Measurements from ENCODE around the gene ANO3. TPM values are rescaled to one million over a fixed set of nuclear protein-coding genes. Genes with fewer than 3 reads are reported as not detected.

ANO3 gene
- polyA plus RNA-seq, 3 donors, result not detected

- H4K20me1 ChIP-seq (ENCODE audit: insufficient read depth, low read length), result no peaks in the 10 kb centered on the region
- TF ChIP-seq, protein P1, sequence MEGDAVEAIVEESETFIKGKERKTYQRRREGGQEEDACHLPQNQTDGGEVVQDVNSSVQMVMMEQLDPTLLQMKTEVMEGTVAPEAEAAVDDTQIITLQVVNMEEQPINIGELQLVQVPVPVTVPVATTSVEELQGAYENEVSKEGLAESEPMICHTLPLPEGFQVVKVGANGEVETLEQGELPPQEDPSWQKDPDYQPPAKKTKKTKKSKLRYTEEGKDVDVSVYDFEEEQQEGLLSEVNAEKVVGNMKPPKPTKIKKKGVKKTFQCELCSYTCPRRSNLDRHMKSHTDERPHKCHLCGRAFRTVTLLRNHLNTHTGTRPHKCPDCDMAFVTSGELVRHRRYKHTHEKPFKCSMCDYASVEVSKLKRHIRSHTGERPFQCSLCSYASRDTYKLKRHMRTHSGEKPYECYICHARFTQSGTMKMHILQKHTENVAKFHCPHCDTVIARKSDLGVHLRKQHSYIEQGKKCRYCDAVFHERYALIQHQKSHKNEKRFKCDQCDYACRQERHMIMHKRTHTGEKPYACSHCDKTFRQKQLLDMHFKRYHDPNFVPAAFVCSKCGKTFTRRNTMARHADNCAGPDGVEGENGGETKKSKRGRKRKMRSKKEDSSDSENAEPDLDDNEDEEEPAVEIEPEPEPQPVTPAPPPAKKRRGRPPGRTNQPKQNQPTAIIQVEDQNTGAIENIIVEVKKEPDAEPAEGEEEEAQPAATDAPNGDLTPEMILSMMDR (IDR thresholded peaks at IDR 0.05), result no peak
- intact Hi-C loops (cut with micrococcal nuclease), result no loop called here
- no peaks in the 10 kb centered on the region for H3K9me3 ChIP-seq (replicated peaks in 1 of 2; ENCODE audit: control insufficient read depth in 1 of 2, insufficient read depth in 1 of 2, low read length in 2 of 2)
- no peak overlapping the region for H3K9ac ChIP-seq (ENCODE audit: insufficient read depth, low read length, poor library complexity, severe bottlenecking)
- WGBS (ENCODE audit: insufficient coverage), result no CpG with 5 or more reads among the region's 1 CpG
- no peaks in the 10 kb centered on the region for H3K79me2 ChIP-seq (ENCODE audit: insufficient read depth, low read length)
- Mint-ChIP-seq H3K27ac (no peak overlapping the region), H3K36me3 (no peaks in the 10 kb centered on the region), H3K9me3 (peaks cover 0 to 3% (median 0%) of the 10 kb centered on the region in 7 donors), H3K27me3 (ENCODE audit: low read depth in 3 of 3) (no peaks in the 10 kb centered on the region), H3K4me3 (no peak overlapping the region), H3K4me1 (no peaks in the 10 kb centered on the region)
- H3K36me3 ChIP-seq (replicated peaks in 1 of 2; ENCODE audit: control insufficient read depth in 1 of 2, insufficient read depth in 2 of 2, low read length in 2 of 2), result no peaks in the 10 kb centered on the region
- no peak overlapping the region for H2AFZ ChIP-seq (ENCODE audit: insufficient read depth, low read depth, low read length, poor library complexity, severe bottlenecking)
- no peaks in the 10 kb centered on the region for H3K4me1 ChIP-seq (ENCODE audit: control insufficient read depth in 1 of 2, insufficient read depth in 2 of 2, low read length in 2 of 2)
- no peak overlapping the region for H3K27ac ChIP-seq (ENCODE audit: low read depth in 1 of 2, low read length in 2 of 2)
- H3K4me2 ChIP-seq (replicated peaks; ENCODE audit: extremely low read depth, low read length, poor library complexity, severe bottlenecking), result no peak overlapping the region
- DNase-seq, result no peak
- H3K27me3 ChIP-seq (ENCODE audit: control insufficient read depth in 2 of 2, insufficient read depth in 2 of 2, low read length in 2 of 2), result no peaks in the 10 kb centered on the region
- H3K4me3 ChIP-seq (replicated peaks in 1 of 3; ENCODE audit: low read depth in 2 of 3, low read length in 3 of 3), result no peak overlapping the region
Observed at GRCh38 chr11:26420331-26420730, 88.4 kb downstream of the ANO3 start.

DNA sequence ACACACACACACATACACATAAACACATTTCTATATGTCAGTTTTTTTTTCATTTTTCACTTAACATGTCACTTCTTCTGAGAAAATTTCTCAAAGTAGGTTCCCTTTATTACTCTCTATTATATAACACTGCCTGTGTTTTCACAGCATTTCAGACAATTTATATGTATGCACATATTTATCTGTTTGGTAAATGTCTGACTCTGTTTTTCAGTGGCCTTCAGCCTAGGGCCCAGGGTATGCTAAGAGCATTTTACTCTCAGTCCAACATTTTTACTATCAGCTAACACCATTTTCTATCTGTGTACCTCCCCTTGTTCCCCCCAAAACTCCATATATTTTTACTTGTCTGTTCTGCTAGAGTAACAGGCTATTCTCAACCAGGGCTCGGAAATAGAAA, 92.3 kb downstream of the ANO3 start:
- Mint-ChIP-seq H3K27me3 (ENCODE audit: low read depth in 3 of 3) (no peaks in the 10 kb centered on the region), H3K27ac (no peak overlapping the region), H3K9me3 (peaks cover 0 to 2% (median 0%) of the 10 kb centered on the region in 7 donors), H3K4me3 (no peak overlapping the region), H3K36me3 (no peaks in the 10 kb centered on the region), H3K4me1 (no peaks in the 10 kb centered on the region)
- WGBS (ENCODE audit: insufficient coverage), result no CpG with 5 or more reads among the region's 1 CpG
- H3K27me3 ChIP-seq (ENCODE audit: control insufficient read depth in 2 of 2, insufficient read depth in 2 of 2, low read length in 2 of 2), result no peaks in the 10 kb centered on the region
- no peaks in the 10 kb centered on the region for H3K36me3 ChIP-seq (replicated peaks in 1 of 2; ENCODE audit: control insufficient read depth in 1 of 2, insufficient read depth in 2 of 2, low read length in 2 of 2)
- no peak overlapping the region for H3K4me2 ChIP-seq (replicated peaks; ENCODE audit: extremely low read depth, low read length, poor library complexity, severe bottlenecking)
- no peaks in the 10 kb centered on the region for H4K20me1 ChIP-seq (ENCODE audit: insufficient read depth, low read length)
- no peaks in the 10 kb centered on the region for H3K9me3 ChIP-seq (replicated peaks in 1 of 2; ENCODE audit: control insufficient read depth in 1 of 2, insufficient read depth in 1 of 2, low read length in 2 of 2)
- H3K9ac ChIP-seq (ENCODE audit: insufficient read depth, low read length, poor library complexity, severe bottlenecking), result no peak overlapping the region
- intact Hi-C loops (cut with micrococcal nuclease), result no loop called here
- TF ChIP-seq, protein P1 (IDR thresholded peaks at IDR 0.05), result no peak
- H3K4me1 ChIP-seq (ENCODE audit: control insufficient read depth in 1 of 2, insufficient read depth in 2 of 2, low read length in 2 of 2), result no peaks in the 10 kb centered on the region
- H2AFZ ChIP-seq (ENCODE audit: insufficient read depth, low read depth, low read length, poor library complexity, severe bottlenecking), result no peak overlapping the region
- H3K27ac ChIP-seq (ENCODE audit: low read depth in 1 of 2, low read length in 2 of 2), result no peak overlapping the region
- no peak for DNase-seq
- H3K4me3 ChIP-seq (replicated peaks in 1 of 3; ENCODE audit: low read depth in 2 of 3, low read length in 3 of 3), result no peak overlapping the region
- no peaks in the 10 kb centered on the region for H3K79me2 ChIP-seq (ENCODE audit: insufficient read depth, low read length)
